Mesothelial cell of epicardium (in vitro differentiated cells): ENCODE results near the gene LRRC70. TPM values are rescaled to one million over a fixed set of nuclear protein-coding genes. Genes with fewer than 3 reads are reported as not detected.

Experiments used
- DNase-seq, 2 experiments: peaks; one replicate each; pipeline ENCODE4 v3.0.0; 2021; ENCODE audit warnings: low spot score in 2 of 2; ENCODE audit not compliant: unreplicated experiment in 2 of 2
- H3K27ac Mint-ChIP-seq: 2 replicates; pipeline ENCODE4 v1.8.0; 2021; ENCODE audit warnings: mixed read lengths
- H3K27me3 Mint-ChIP-seq: 2 replicates; pipeline ENCODE4 v1.8.0; 2021; ENCODE audit warnings: low read depth, mixed read lengths
- H3K36me3 Mint-ChIP-seq: 2 replicates; pipeline ENCODE4 v1.8.0; 2021; ENCODE audit warnings: mixed read lengths
- H3K4me1 Mint-ChIP-seq: 2 replicates; pipeline ENCODE4 v1.8.0; 2021; ENCODE audit warnings: mixed read lengths
- H3K4me3 Mint-ChIP-seq: 2 replicates; pipeline ENCODE4 v1.8.0; 2021; ENCODE audit warnings: mild to moderate bottlenecking, moderate library complexity, mixed read lengths
- H3K9me3 Mint-ChIP-seq: 2 replicates; pipeline ENCODE4 v1.8.0; 2021; ENCODE audit warnings: mixed read lengths
- CTCF ChIP-seq: fragments of 200-600 bp; sonication (generic); IDR thresholded peaks from one replicate; pipeline ENCODE4 v1.5.0; 2021; ENCODE audit warnings: antibody characterized with exemption; ENCODE audit not compliant: unreplicated experiment
- total RNA-seq: library from RNA; stranded (reverse); gene quantifications from 3 replicates; pipeline ENCODE4 v1.2.1, GENCODE V29; 2021

Gene LRRC70
- total RNA-seq, 1 donor from 2014 or later: 1.7 TPM

GRCh38 chr5:62594364-62594984 is 15.9 kb downstream of the LRRC70 start:
- no peak overlapping the region for H3K27ac Mint-ChIP-seq
- H3K4me1 Mint-ChIP-seq: peaks cover 11% of the 10 kb centered on the region
- no peaks in the 10 kb centered on the region for H3K9me3 Mint-ChIP-seq
- no peak for DNase-seq
- H3K36me3 Mint-ChIP-seq: peaks cover 14% of the 10 kb centered on the region
- no peaks in the 10 kb centered on the region for H3K27me3 Mint-ChIP-seq
- TF ChIP-seq CTCF: no peak
- no peak overlapping the region for H3K4me3 Mint-ChIP-seq

- DNase-seq: no peak
- peaks cover 11% of the 10 kb centered on the region for H3K4me1 Mint-ChIP-seq
- no peak for TF ChIP-seq CTCF
- H3K4me3 Mint-ChIP-seq: no peak overlapping the region
- no peaks in the 10 kb centered on the region for H3K27me3 Mint-ChIP-seq
- H3K36me3 Mint-ChIP-seq: peaks cover 14% of the 10 kb centered on the region
- H3K27ac Mint-ChIP-seq: no peak overlapping the region
- H3K9me3 Mint-ChIP-seq: no peaks in the 10 kb centered on the region
Observed at GRCh38 chr5:62596096-62596495, 17.5 kb downstream of the LRRC70 start.

- Mint-ChIP-seq H3K36me3 (peaks cover 11% of the 10 kb centered on the region), H3K4me3 (no peak overlapping the region), H3K9me3 (no peaks in the 10 kb centered on the region), H3K27me3 (no peaks in the 10 kb centered on the region), H3K27ac (no peak overlapping the region), H3K4me1 (peaks cover 11% of the 10 kb centered on the region)
- DNase-seq: no peak
- TF ChIP-seq CTCF: no peak
Observed at GRCh38 chr5:62596691-62597090, 18.1 kb downstream of the LRRC70 start.

- Mint-ChIP-seq H3K27ac (no peak overlapping the region), H3K27me3 (no peaks in the 10 kb centered on the region), H3K9me3 (no peaks in the 10 kb centered on the region), H3K36me3 (peaks cover 11% of the 10 kb centered on the region), H3K4me3 (no peak overlapping the region), H3K4me1 (peaks cover 15% of the 10 kb centered on the region)
- DNase-seq: no peak
- no peak for TF ChIP-seq CTCF
Observed at GRCh38 chr5:62597314-62597713, 18.7 kb downstream of the LRRC70 start.

DNA sequence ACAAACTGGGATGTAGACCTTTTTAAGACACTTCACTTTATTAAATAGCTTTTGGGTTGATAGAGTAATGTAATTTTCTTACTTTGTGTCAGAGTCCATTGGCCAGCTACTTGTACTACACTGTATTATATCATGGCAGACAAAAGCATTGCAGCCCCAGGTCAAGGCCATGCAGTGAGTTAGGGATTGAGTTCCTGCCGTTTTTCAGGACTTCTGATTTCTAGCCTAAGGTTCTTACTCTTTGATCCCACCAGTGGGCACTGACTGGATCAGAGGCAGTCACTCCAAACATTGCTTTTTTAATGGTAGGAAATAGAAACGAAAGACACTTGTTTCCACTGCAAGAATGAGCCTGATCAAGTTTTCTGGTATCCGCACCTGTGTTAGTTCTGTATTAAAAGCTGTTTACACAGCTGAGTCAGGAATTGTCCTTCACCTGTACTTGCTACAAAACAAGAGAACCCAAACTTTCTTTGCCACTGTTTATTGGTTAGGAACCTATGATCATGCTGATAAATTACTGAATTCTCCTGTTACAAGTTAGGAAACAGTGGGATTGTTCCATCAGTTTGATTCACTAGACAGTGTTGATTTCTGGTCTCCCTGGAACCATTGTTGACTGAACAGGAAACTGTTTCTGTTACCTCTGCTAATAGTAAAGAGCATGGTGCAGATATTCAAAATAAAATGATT is 22.1 kb downstream of the LRRC70 start:
- H3K4me1 Mint-ChIP-seq: peaks cover 15% of the 10 kb centered on the region
- peaks cover 4% of the 10 kb centered on the region for H3K36me3 Mint-ChIP-seq
- no peaks in the 10 kb centered on the region for H3K9me3 Mint-ChIP-seq
- H3K4me3 Mint-ChIP-seq: no peak overlapping the region
- no peak for TF ChIP-seq CTCF
- DNase-seq: no peak
- no peaks in the 10 kb centered on the region for H3K27me3 Mint-ChIP-seq
- H3K27ac Mint-ChIP-seq: no peak overlapping the region
